GM11168 (cell line): Measurements from ENCODE around the gene UGT1A7.

Source experiments
- in situ Hi-C: fragments of 300-500 bp; cut with MboI; formaldehyde crosslinking; loops from one replicate; pipeline ENCODE4 v1.12.0; 2022; ENCODE audit warnings: low sequenced_read_pairs; ENCODE audit not compliant: unreplicated experiment

UGT1A7 gene

DNA sequence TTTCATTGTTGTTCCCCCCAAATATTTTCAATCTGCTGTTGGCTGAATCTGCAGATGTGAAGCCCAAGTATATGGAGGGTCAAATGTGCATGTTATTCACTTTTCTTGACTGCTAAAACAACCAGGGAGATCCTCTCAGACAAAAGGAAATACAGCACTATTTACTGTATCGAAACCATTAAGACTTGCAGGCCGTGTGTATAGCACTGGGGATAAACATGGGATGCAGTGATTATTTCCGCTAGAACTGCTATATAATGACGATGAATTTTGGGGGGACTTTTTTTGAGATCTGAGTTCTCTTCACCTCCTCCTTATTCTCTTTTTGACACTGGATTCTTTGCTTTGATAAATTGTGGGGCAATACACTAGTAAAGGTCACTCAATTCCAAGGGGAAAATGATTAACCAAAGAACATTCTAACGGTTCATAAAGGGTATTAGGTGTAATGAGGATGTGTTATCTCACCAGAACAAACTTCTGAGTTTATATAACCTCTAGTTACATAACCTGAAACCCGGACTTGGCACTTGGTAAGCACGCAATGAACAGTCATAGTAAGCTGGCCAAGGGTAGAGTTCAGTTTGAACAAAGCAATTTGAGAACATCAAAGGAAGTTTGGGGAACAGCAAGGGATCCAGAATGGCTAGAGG lies 74.9 kb downstream of the UGT1A7 start:
- in situ Hi-C loops = no loop called here

- in situ Hi-C loops = no loop called here
Observed at GRCh38 chr2:233758141-233758540, 76.4 kb downstream of the UGT1A7 start.

- in situ Hi-C loops = no loop called here
Observed at GRCh38 chr2:233758849-233759248, 77.1 kb downstream of the UGT1A7 start.

DNA sequence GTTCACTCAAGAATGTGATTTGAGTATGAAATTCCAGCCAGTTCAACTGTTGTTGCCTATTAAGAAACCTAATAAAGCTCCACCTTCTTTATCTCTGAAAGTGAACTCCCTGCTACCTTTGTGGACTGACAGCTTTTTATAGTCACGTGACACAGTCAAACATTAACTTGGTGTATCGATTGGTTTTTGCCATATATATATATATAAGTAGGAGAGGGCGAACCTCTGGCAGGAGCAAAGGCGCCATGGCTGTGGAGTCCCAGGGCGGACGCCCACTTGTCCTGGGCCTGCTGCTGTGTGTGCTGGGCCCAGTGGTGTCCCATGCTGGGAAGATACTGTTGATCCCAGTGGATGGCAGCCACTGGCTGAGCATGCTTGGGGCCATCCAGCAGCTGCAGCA lies 78.3 kb downstream of the UGT1A7 start, which contains the start of gene UGT1A1:
UGT1A1 (plus strand) TSS at position 228 of the 400 bp plus-strand sequence; CDS start at position 246, 18 bp downstream.
- in situ Hi-C loops = no loop called here

GRCh38 chr2:233761040-233761769 lies 79.5 kb downstream of the UGT1A7 start:
- in situ Hi-C loops = no loop called here

- in situ Hi-C loops = no loop called here
Observed at GRCh38 chr2:233764264-233764663, 82.6 kb downstream of the UGT1A7 start.

DNA sequence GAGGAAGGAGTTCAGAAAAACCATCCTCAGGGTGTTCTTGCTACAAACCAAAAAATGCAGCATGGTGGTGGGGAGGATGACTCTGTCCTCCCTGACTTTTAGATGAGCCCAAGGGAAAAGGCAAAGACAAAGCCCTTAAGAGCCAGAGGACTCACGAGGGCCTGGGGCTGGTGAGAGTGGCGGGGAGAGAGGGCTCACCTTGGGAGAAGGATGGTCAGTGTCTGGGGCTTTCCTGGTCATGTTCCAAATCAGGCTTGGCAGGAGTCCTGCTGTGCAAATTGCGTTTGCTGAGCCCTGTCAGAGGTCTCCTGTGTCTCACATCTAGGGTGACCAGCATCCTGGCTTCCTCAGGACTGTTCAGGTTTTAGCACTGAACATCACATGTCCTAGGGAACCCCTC lies 83.1 kb downstream of the UGT1A7 start:
- in situ Hi-C loops = no loop called here

GRCh38 chr2:233766416-233766815 lies 84.7 kb downstream of the UGT1A7 start:
- in situ Hi-C loops = no loop called here

DNA sequence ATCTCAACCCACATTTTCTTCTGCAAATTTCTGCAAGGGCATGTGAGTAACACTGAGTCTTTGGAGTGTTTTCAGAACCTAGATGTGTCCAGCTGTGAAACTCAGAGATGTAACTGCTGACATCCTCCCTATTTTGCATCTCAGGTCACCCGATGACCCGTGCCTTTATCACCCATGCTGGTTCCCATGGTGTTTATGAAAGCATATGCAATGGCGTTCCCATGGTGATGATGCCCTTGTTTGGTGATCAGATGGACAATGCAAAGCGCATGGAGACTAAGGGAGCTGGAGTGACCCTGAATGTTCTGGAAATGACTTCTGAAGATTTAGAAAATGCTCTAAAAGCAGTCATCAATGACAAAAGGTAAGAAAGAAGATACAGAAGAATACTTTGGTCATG lies 86.4 kb downstream of the UGT1A7 start:
- in situ Hi-C loops = no loop called here

GRCh38 chr2:233769260-233769659 lies 87.6 kb downstream of the UGT1A7 start:
- in situ Hi-C loops = no loop called here

- in situ Hi-C loops = no loop called here
Observed at GRCh38 chr2:233772153-233772552, 90.5 kb downstream of the UGT1A7 start.

- in situ Hi-C loops = no loop called here
Observed at GRCh38 chr2:233772583-233772982, 90.9 kb downstream of the UGT1A7 start.

DNA sequence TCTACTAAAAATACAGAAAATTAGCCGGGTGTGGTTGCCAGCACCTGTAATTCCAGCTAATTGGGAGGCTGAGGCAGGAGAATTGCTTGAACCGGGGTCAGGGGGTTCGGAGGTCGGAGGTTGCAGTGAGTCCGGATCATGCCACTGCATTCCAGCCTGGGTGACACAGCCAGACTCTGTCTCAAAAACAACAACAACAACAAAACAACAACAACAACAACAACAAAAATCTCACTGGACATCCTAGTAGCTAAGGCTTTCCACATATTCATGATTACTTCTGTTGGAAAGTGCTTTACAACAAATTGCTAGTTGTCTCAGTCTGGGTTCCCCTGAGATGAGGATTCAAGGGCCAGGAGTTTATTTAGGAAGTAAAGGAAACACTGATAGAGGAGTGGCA lies 92.2 kb downstream of the UGT1A7 start:
- in situ Hi-C loops = no loop called here

- in situ Hi-C loops = no loop called here
Observed at GRCh38 chr2:233775414-233775813, 93.7 kb downstream of the UGT1A7 start.

DNA sequence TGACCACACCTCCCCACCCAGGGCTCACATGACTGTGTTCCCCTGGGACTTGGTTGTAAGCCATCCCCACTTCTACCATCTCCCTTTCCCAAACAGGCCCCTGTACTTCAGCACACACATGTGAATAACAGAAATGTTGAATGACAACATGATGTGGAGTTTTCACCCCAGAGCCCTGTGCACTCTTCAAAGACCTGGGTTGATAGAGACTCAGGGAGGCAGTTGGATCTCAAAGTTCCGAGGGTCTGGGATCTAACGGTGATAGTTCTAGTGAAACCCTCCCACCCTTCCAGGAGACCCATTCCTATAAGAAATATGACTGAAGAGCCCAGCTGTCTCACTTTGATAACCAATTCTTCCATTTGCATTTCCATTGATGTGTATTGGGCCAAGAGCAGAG lies 96.3 kb downstream of the UGT1A7 start, which contains the start of gene MROH2A:
MROH2A (plus strand) TSS at position 301 of the 400 bp plus-strand sequence. CDS start 1,029 bp downstream, outside the sequence.
- in situ Hi-C loops = no loop called here

DNA sequence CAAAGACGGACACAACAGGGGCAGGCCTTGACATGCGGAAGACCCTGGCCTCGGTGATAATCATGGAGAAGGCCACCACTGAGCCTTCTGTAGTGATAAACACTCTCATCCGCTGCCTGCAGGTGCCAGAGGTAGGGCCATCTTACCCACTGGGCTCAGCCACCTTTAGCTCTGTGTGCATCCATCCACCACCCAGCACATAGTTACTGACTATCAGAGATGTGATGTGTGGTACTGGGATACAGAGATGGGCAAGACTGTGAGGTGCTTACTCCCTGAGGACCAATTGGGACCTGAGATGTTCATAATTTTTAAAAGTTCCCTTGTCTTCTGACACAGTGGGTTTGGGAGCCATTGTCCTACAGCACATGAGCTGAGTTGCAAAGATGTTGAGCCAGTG lies 98.0 kb downstream of the UGT1A7 start:
- in situ Hi-C loops = no loop called here

- in situ Hi-C loops = no loop called here
Observed at GRCh38 chr2:233780771-233781170, 99.1 kb downstream of the UGT1A7 start.

GRCh38 chr2:233789554-233789953 lies 107.9 kb downstream of the UGT1A7 start:
- in situ Hi-C loops = no loop called here

GRCh38 chr2:233791151-233791882 lies 109.6 kb downstream of the UGT1A7 start:
- in situ Hi-C loops = no loop called here

DNA sequence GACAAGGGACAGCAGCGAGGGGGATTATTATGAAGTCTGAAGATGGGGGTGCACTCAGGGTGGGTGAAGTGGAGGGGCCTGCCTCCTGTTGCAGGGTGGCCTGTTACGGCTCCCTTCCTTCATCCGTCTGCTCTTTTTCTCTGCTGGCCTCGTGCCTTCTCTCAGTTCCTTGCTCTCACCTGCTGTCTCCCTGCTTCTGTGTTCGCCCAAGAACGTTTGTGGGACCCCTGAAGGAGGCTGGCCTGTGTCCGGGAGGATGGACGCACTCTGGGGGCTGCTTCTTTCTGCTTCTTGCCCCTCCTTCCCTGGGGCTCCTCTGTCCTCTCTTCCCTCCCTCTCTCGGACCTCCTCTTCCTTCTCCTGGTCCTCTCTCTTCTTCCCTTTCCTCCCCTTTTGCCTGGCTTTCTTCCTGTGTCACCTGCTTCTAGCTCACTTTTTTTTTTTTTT lies 110.2 kb downstream of the UGT1A7 start:
- in situ Hi-C loops = no loop called here

- in situ Hi-C loops = no loop called here
Observed at GRCh38 chr2:233792720-233793119, 111.0 kb downstream of the UGT1A7 start.
